ENCODE results near the gene FAM114A1.
"Not testable (repeated sequence)": the region's sequence is repeated elsewhere in the genome, so short reads cannot be mapped to it uniquely, and the experiment has no call there.

The FAM114A1 gene

DNA sequence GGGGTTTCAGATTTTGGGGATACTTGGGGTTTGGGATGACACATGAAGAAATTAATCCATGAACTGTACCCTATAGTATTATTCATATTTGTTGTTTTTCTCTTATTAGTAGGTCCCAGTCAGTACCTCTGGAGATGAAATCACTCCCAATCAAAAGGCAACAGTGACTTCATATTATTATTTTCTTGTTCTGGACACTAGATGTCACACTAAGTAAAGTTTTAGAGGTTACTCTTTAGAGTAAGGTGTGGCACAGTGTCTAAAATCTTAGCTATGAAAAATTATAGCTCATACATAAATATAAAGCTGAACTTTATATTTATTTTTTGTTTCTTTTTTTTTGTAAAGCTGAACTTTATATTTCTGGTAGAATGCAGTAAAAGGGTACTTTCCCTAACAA lies 35.1 kb downstream of the FAM114A1 start:
- no peaks in the 10 kb centered on the region for H3K36me3 ChIP-seq (ENCODE audit: control insufficient read depth, insufficient read depth, low read length)
- no peak overlapping the region for H3K4me3 ChIP-seq (ENCODE audit: low read length)
- H3K4me1 ChIP-seq (ENCODE audit: control insufficient read depth, insufficient read depth, low read length), result no peaks in the 10 kb centered on the region
- H3K27ac ChIP-seq (ENCODE audit: low read length), result no peak overlapping the region
- no peak for DNase-seq (ENCODE audit: low read depth, low spot score)
- no peaks in the 10 kb centered on the region for H3K27me3 ChIP-seq (ENCODE audit: control insufficient read depth, insufficient read depth, low read length)
- no peaks in the 10 kb centered on the region for H3K9me3 ChIP-seq (ENCODE audit: control insufficient read depth, insufficient read depth, low read length)

DNA sequence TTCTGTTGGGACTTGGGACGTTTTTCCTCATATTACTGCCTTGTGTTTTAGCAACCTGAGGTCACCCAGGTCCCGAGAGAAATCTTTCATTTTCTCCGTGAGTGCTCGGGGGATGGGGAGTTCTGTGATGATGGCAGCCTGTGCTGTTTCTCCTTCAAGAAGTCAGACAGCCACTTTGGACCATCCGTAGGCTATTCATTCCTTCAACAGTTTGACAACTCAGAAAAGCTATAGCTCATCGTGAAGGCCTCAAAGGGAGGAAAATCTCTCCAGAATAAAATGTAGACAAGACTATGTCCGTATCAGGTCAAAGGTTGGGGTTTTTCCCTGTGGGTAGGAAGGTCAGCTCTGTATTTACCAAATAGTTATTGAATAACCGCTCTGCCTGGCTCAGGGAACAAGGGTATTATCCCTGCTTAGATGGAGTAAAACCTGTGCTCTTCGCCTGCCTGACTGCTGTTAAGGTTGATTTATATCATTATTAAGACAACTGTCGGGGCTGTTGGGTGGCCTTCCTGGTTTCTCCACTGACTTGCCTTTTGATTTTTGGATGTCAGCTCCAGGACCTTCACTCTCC lies 36.6 kb downstream of the FAM114A1 start:
- no CpG with 5 or more reads among the region's 10 CpGs for WGBS (ENCODE audit: insufficient coverage, insufficient read length)
- DNase-seq (ENCODE audit: low read depth, low spot score), result no peak
- H3K36me3 ChIP-seq (ENCODE audit: control insufficient read depth, insufficient read depth, low read length), result no peaks in the 10 kb centered on the region

GRCh38 chr4:38904682-38905081 lies 37.1 kb downstream of the FAM114A1 start:
- H3K27me3 ChIP-seq (ENCODE audit: control insufficient read depth, insufficient read depth, low read length), result no peaks in the 10 kb centered on the region
- whole genome bisulfite sequencing (ENCODE audit: insufficient coverage, insufficient read length), result no CpG with 5 or more reads among the region's 3 CpGs
- no peaks in the 10 kb centered on the region for H3K4me1 ChIP-seq (ENCODE audit: control insufficient read depth, insufficient read depth, low read length)
- H3K4me3 ChIP-seq (ENCODE audit: low read length), result no peak overlapping the region
- no peak overlapping the region for H3K27ac ChIP-seq (ENCODE audit: low read length)
- no peaks in the 10 kb centered on the region for H3K9me3 ChIP-seq (ENCODE audit: control insufficient read depth, insufficient read depth, low read length)
- no peak for DNase-seq (ENCODE audit: low read depth, low spot score)
- H3K36me3 ChIP-seq (ENCODE audit: control insufficient read depth, insufficient read depth, low read length), result no peaks in the 10 kb centered on the region

More for the DNA sequence above, 36.6 kb downstream of the FAM114A1 start:
- Histone ChIP-seq H3K27me3 (ENCODE audit: control insufficient read depth, insufficient read depth, low read length) (no peaks in the 10 kb centered on the region), H3K4me3 (ENCODE audit: low read length) (no peak overlapping the region), H3K27ac (ENCODE audit: low read length) (no peak overlapping the region), H3K4me1 (ENCODE audit: control insufficient read depth, insufficient read depth, low read length) (no peaks in the 10 kb centered on the region), H3K9me3 (ENCODE audit: control insufficient read depth, insufficient read depth, low read length) (no peaks in the 10 kb centered on the region)

- Histone ChIP-seq H3K4me3 (ENCODE audit: low read length) (no peak overlapping the region), H3K9me3 (ENCODE audit: control insufficient read depth, insufficient read depth, low read length) (no peaks in the 10 kb centered on the region), H3K27me3 (ENCODE audit: control insufficient read depth, insufficient read depth, low read length) (no peaks in the 10 kb centered on the region), H3K4me1 (ENCODE audit: control insufficient read depth, insufficient read depth, low read length) (no peaks in the 10 kb centered on the region), H3K27ac (ENCODE audit: low read length) (no peak overlapping the region), H3K36me3 (ENCODE audit: control insufficient read depth, insufficient read depth, low read length) (no peaks in the 10 kb centered on the region)
- no CpG with 5 or more reads among the region's 10 CpGs for WGBS (ENCODE audit: insufficient coverage, insufficient read length)
- DNase-seq (ENCODE audit: low read depth, low spot score), result no peak
Observed at GRCh38 chr4:38905652-38906385, 38.2 kb downstream of the FAM114A1 start.

DNA sequence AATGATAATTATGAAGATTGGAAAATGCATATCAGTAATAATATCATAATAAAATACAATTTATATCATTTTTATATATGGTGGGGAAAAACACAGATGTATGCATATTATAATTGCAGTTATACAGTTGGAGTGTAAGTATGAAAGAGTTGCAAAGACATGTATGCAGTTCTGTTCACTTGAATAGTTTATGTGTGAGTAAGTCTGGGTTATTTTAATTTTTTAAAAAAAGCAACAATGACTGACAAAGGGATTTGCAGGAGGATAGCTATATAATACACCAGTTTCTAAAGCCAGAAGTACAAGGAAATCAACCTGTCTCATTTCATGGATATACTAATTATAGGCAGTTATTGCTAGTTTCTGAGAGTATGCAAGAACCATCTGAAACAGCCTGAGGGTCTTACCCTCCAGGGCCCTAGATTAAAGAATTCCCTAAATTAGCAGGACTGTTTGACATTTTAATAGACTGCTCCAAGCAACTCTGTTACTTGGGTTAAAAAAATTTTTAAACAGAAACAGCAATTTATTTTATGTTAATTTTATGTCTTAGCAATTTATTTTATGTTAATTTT lies 40.2 kb downstream of the FAM114A1 start:
- no peak overlapping the region for H3K4me3 ChIP-seq (ENCODE audit: low read length)
- no peaks in the 10 kb centered on the region for H3K9me3 ChIP-seq (ENCODE audit: control insufficient read depth, insufficient read depth, low read length)
- H3K27ac ChIP-seq (ENCODE audit: low read length), result no peak overlapping the region
- no peak for DNase-seq (ENCODE audit: low read depth, low spot score)
- H3K4me1 ChIP-seq (ENCODE audit: control insufficient read depth, insufficient read depth, low read length), result no peaks in the 10 kb centered on the region
- no peaks in the 10 kb centered on the region for H3K36me3 ChIP-seq (ENCODE audit: control insufficient read depth, insufficient read depth, low read length)
- no peaks in the 10 kb centered on the region for H3K27me3 ChIP-seq (ENCODE audit: control insufficient read depth, insufficient read depth, low read length)

DNA sequence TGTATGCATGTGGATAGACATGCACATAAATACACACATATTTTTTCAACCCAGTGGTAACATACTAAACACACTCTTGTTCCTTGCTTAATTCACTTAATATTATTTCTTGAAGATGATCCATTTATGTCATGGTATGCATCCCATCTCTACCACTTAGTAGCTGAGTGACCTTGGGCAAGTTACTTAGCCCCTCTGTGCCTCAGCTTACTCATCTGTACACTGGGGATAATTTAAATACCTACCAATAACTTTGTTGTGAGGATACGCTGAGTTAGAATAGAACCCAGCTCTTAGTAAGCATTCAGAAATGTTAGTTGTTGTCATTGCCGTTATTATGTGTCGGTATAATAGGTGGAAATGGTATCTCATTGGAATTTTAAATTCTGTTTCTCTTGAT lies 41.4 kb downstream of the FAM114A1 start:
- H3K4me3 ChIP-seq (ENCODE audit: low read length), result no peak overlapping the region
- DNase-seq (ENCODE audit: low read depth, low spot score), result no peak

GRCh38 chr4:38911257-38911656 lies 43.7 kb downstream of the FAM114A1 start:
- no peak overlapping the region for H3K27ac ChIP-seq (ENCODE audit: low read length)
- DNase-seq (ENCODE audit: low read depth, low spot score), result no peak
- no peaks in the 10 kb centered on the region for H3K4me1 ChIP-seq (ENCODE audit: control insufficient read depth, insufficient read depth, low read length)
- no peak overlapping the region for H3K4me3 ChIP-seq (ENCODE audit: low read length)
- no peaks in the 10 kb centered on the region for H3K9me3 ChIP-seq (ENCODE audit: control insufficient read depth, insufficient read depth, low read length)
- no CpG with 5 or more reads among the region's 4 CpGs for WGBS (ENCODE audit: insufficient coverage, insufficient read length)
- H3K36me3 ChIP-seq (ENCODE audit: control insufficient read depth, insufficient read depth, low read length), result no peaks in the 10 kb centered on the region
- H3K27me3 ChIP-seq (ENCODE audit: control insufficient read depth, insufficient read depth, low read length), result no peaks in the 10 kb centered on the region

More for the DNA sequence above, 41.4 kb downstream of the FAM114A1 start:
- H3K27ac ChIP-seq (ENCODE audit: low read length), result no peak overlapping the region
- no peaks in the 10 kb centered on the region for H3K4me1 ChIP-seq (ENCODE audit: control insufficient read depth, insufficient read depth, low read length)
- no peaks in the 10 kb centered on the region for H3K36me3 ChIP-seq (ENCODE audit: control insufficient read depth, insufficient read depth, low read length)
- no peaks in the 10 kb centered on the region for H3K27me3 ChIP-seq (ENCODE audit: control insufficient read depth, insufficient read depth, low read length)
- WGBS (ENCODE audit: insufficient coverage, insufficient read length), result no CpG with 5 or more reads among the region's 3 CpGs
- no peaks in the 10 kb centered on the region for H3K9me3 ChIP-seq (ENCODE audit: control insufficient read depth, insufficient read depth, low read length)

- DNase-seq (ENCODE audit: low read depth, low spot score), result no peak
- Histone ChIP-seq H3K36me3 (ENCODE audit: control insufficient read depth, insufficient read depth, low read length) (no peaks in the 10 kb centered on the region), H3K27ac (ENCODE audit: low read length) (no peak overlapping the region), H3K9me3 (ENCODE audit: control insufficient read depth, insufficient read depth, low read length) (no peaks in the 10 kb centered on the region), H3K4me1 (ENCODE audit: control insufficient read depth, insufficient read depth, low read length) (no peaks in the 10 kb centered on the region), H3K4me3 (ENCODE audit: low read length) (no peak overlapping the region), H3K27me3 (ENCODE audit: control insufficient read depth, insufficient read depth, low read length) (no peaks in the 10 kb centered on the region)
- no CpG with 5 or more reads among the region's 8 CpGs for WGBS (ENCODE audit: insufficient coverage, insufficient read length)
Observed at GRCh38 chr4:38914854-38915253, 47.2 kb downstream of the FAM114A1 start.

- not testable (repeated sequence) for H3K27ac ChIP-seq (ENCODE audit: low read length); H3K4me3 ChIP-seq (ENCODE audit: low read length); H3K36me3 ChIP-seq (ENCODE audit: control insufficient read depth, insufficient read depth, low read length); H3K27me3 ChIP-seq (ENCODE audit: control insufficient read depth, insufficient read depth, low read length); H3K4me1 ChIP-seq (ENCODE audit: control insufficient read depth, insufficient read depth, low read length); H3K9me3 ChIP-seq (ENCODE audit: control insufficient read depth, insufficient read depth, low read length); DNase-seq (ENCODE audit: low read depth, low spot score)
- WGBS (ENCODE audit: insufficient coverage, insufficient read length), result no CpG with 5 or more reads among the region's 5 CpGs
Observed at GRCh38 chr4:38916267-38916666, 48.7 kb downstream of the FAM114A1 start.

DNA sequence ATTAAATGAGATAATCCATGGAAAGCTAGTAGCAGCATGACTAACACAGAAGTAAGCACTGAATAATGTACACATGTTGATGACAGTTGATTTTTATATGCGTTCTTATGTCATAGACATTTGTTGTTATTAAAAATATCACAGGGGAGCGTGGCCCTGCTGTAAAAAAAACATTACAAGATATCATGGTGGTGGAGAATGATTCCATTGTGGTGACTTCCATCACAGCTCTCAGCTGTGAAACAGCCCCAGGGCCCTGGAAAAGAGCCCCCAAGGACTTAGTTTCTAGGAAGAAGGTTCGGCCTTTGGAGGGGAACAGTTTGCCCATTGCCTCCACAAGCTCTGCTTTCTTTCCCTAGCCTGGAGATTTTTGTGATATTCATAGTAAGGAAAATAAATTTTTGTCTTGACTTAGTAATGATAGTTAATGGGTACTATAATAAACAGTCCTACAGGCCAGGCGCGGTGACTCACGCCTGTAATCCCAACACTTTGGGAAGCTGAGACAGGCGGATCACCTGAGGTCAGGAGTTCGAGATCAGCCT lies 49.9 kb downstream of the FAM114A1 start:
- WGBS (ENCODE audit: insufficient coverage, insufficient read length), result no CpG with 5 or more reads among the region's 8 CpGs
- Histone ChIP-seq H3K9me3 (ENCODE audit: control insufficient read depth, insufficient read depth, low read length) (no peaks in the 10 kb centered on the region), H3K27me3 (ENCODE audit: control insufficient read depth, insufficient read depth, low read length) (no peaks in the 10 kb centered on the region), H3K27ac (ENCODE audit: low read length) (no peak overlapping the region), H3K4me1 (ENCODE audit: control insufficient read depth, insufficient read depth, low read length) (no peaks in the 10 kb centered on the region), H3K36me3 (ENCODE audit: control insufficient read depth, insufficient read depth, low read length) (no peaks in the 10 kb centered on the region), H3K4me3 (ENCODE audit: low read length) (no peak overlapping the region)
- no peak for DNase-seq (ENCODE audit: low read depth, low spot score)

Data from iPS DF 6.9 (cell line).